Measurements from ENCODE around the gene DVL1. TPM values are rescaled to one million over a fixed set of nuclear protein-coding genes. Genes with fewer than 3 reads are reported as not detected.

Gene DVL1
- total and polyA plus RNA-seq, 2 experiments from 2014 or later: 8.6 to 113 TPM

DNA sequence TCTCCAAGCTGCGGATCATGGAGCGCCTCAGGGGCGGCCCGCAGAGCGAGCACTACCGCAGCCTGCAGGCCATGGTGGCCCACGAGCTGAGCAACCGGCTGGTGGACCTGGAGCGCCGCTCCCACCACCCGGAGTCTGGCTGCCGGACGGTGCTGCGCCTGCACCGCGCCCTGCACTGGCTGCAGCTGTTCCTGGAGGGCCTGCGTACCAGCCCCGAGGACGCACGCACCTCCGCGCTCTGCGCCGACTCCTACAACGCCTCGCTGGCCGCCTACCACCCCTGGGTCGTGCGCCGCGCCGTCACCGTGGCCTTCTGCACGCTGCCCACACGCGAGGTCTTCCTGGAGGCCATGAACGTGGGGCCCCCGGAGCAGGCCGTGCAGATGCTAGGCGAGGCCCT is 21.9 kb downstream of the DVL1 start:
- DNase-seq: no peak
- Histone ChIP-seq H3K27ac (no peak overlapping the region), H3K9ac (no peak overlapping the region), H4K20me1 (ENCODE audit: insufficient read depth) (no peaks in the 10 kb centered on the region), H3K4me2 (ENCODE audit: unreplicated experiment) (no peak overlapping the region), H3K36me3 (ENCODE audit: low read depth) (no peaks in the 10 kb centered on the region), H3K79me2 (ENCODE audit: insufficient read depth) (peaks cover 39% of the 10 kb centered on the region), H3K27me3 (replicated peaks; ENCODE audit: insufficient read depth) (no peaks in the 10 kb centered on the region), H2AFZ (no peak overlapping the region), H3K9me3 (ENCODE audit: low read depth) (no peaks in the 10 kb centered on the region), H3K4me3 (no peak overlapping the region), H3K4me1 (ENCODE audit: insufficient read depth) (peaks cover 26% of the 10 kb centered on the region), H3K9me2 (ENCODE audit: insufficient read depth) (no peaks in the 10 kb centered on the region), H3F3A (ENCODE audit: insufficient read depth) (no peaks in the 10 kb centered on the region)
- in situ Hi-C loops (cut with MboI): no loop called here
- WGBS, 2 experiments (ENCODE audit: low coverage in 1 of 2, low lambda C conversion rate in 2 of 2, missing lambda C conversion rate in 2 of 2): 87 to 88% methylated on average over 37 to 40 of the region's 40 CpGs
- TF ChIP-seq EZH2 (IDR thresholded peaks at IDR 0.05; ENCODE audit: insufficient read depth, poor library complexity, severe bottlenecking) (no peak), EZH2phosphoT487 (IDR thresholded peaks at IDR 0.05; ENCODE audit: insufficient read depth, low read depth) (no peak)

- no peak for TF ChIP-seq EZH2phosphoT487 (IDR thresholded peaks at IDR 0.05; ENCODE audit: insufficient read depth, low read depth)
- TF ChIP-seq EZH2 (IDR thresholded peaks at IDR 0.05; ENCODE audit: insufficient read depth, poor library complexity, severe bottlenecking): no peak
- peak overlapping the region; percentile 80 for H3K4me2 ChIP-seq (ENCODE audit: unreplicated experiment)
- H3K27ac ChIP-seq: no peak overlapping the region
- H4K20me1 ChIP-seq (ENCODE audit: insufficient read depth): no peaks in the 10 kb centered on the region
- H3K36me3 ChIP-seq (ENCODE audit: low read depth): no peaks in the 10 kb centered on the region
- H3K27me3 ChIP-seq (replicated peaks; ENCODE audit: insufficient read depth): no peaks in the 10 kb centered on the region
- H3K4me1 ChIP-seq (ENCODE audit: insufficient read depth): peaks cover 22% of the 10 kb centered on the region
- no peak overlapping the region for H2AFZ ChIP-seq
- 49 to 50% methylated on average over 8 of the region's 8 CpGs for whole genome bisulfite sequencing, 2 experiments (ENCODE audit: low coverage in 1 of 2, low lambda C conversion rate in 2 of 2, missing lambda C conversion rate in 2 of 2)
- in situ Hi-C loops (cut with MboI): no loop called here
- H3K9me3 ChIP-seq (ENCODE audit: low read depth): no peaks in the 10 kb centered on the region
- H3K79me2 ChIP-seq (ENCODE audit: insufficient read depth): peaks cover 50% of the 10 kb centered on the region
- H3K9me2 ChIP-seq (ENCODE audit: insufficient read depth): no peaks in the 10 kb centered on the region
- no peak overlapping the region for H3K4me3 ChIP-seq
- DNase-seq: no peak
- peak overlapping the region; percentile 97; the same call in 1 of the 2 replicates for H3K9ac ChIP-seq
- no peaks in the 10 kb centered on the region for H3F3A ChIP-seq (ENCODE audit: insufficient read depth)
Measured at GRCh38 chr1:1326075-1326605, 23.1 kb downstream of the DVL1 start.

DNA sequence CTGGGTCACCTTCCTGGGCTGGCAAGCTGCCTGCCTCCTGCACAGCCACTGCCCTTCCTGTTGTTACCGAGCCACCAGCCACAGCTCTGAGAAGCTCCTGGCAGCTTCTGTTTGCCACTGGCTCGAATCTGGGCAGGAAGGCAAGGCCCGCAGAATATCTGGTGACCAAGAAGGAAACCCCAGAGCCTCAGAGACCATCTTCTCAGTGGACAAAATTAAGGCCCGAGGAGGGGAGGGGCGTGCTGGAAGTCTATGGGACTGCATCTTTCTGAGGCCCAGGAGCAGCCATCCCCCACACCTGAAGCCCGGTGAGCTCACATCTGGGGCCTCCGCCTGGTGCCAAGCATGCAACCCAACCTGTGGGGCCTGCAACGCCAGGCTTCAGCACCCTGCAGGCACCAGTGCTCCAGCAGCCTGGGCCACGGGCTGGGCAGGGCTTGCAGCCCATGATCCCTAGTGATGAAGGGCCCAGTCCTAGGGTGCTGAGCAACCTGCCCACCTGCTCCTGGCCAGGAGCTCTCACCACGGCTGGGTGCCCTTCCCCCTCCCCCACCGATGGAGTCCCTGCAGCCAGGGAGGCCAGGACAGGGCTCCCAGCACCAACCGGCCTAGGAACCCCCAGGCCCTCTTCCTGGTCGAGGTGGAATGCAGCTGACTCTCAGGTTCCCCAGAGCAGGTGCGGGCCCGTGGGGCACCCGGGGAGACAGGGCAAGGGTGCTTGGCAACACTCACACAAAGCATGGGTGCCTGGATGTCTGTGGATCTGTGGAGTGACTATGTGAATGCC is 23.7 kb downstream of the DVL1 start:
- peak overlapping the region; percentile 89 for H3K4me3 ChIP-seq
- H2AFZ ChIP-seq: peak overlapping the region; percentile 51; the same call in 1 of the 2 replicates
- no peaks in the 10 kb centered on the region for H3K36me3 ChIP-seq (ENCODE audit: low read depth)
- no peak for DNase-seq
- peak overlapping the region; percentile 56 for H3K27ac ChIP-seq
- no peak for TF ChIP-seq EZH2phosphoT487 (IDR thresholded peaks at IDR 0.05; ENCODE audit: insufficient read depth, low read depth)
- TF ChIP-seq EZH2 (IDR thresholded peaks at IDR 0.05; ENCODE audit: insufficient read depth, poor library complexity, severe bottlenecking): no peak
- H3K9me3 ChIP-seq (ENCODE audit: low read depth): no peaks in the 10 kb centered on the region
- no peaks in the 10 kb centered on the region for H4K20me1 ChIP-seq (ENCODE audit: insufficient read depth)
- in situ Hi-C loops (cut with MboI): no loop called here
- no peaks in the 10 kb centered on the region for H3K9me2 ChIP-seq (ENCODE audit: insufficient read depth)
- 61 to 64% methylated on average over 16 of the region's 16 CpGs for WGBS, 2 experiments (ENCODE audit: low coverage in 1 of 2, low lambda C conversion rate in 2 of 2, missing lambda C conversion rate in 2 of 2)
- peak overlapping the region; percentile 97 for H3K9ac ChIP-seq
- no peaks in the 10 kb centered on the region for H3F3A ChIP-seq (ENCODE audit: insufficient read depth)
- peak overlapping the region; percentile 80 for H3K4me2 ChIP-seq (ENCODE audit: unreplicated experiment)
- peaks cover 16% of the 10 kb centered on the region for H3K4me1 ChIP-seq (ENCODE audit: insufficient read depth)
- peaks cover 57% of the 10 kb centered on the region for H3K79me2 ChIP-seq (ENCODE audit: insufficient read depth)
- no peaks in the 10 kb centered on the region for H3K27me3 ChIP-seq (replicated peaks; ENCODE audit: insufficient read depth)

DNA sequence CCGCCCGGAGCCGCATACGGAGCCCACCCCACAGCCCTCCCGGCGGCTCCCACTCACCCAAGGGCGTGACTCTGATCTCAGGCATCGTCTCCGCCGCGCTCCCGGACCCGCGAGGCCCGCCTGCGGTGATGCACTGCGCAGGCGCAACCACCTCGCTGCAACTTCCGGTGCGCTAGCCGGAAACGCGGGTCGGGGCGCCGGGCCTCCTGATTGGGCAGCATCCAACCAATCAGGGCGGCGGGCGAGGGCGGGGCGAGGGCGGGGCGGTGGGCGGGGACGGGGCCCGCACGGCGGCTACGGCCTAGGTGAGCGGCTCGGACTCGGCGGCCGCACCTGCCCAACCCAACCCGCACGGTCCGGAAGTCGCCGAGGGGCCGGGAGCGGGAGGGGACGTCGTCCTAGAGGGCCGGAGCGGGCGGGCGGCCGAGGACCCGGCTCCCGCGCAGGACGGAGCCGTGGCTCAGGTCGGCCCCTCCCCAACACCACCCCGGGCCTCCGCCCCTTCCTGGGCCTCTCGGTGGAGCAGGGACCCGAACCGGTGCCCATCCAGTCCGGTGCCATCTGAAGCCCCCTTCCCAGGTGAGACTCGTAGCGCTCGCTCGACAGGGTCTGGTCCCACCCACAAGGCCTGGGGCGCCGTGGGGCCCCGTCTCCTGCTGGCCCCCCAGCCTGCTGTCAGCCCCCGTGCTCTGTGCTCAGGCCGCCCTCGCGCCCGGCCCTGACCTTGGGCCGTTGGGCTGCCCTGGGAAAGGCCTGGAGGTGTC is 24.5 kb downstream of the DVL1 start, which contains the start of the genes CPTP and INTS11:
CPTP (plus strand) TSS at position 279 of the 764 bp plus-strand sequence. CDS start 2,109 bp downstream, outside the sequence.
INTS11 (minus strand) TSS at position 137 of the 764 bp plus-strand sequence; CDS start at position 85, 52 bp downstream.
- no peaks in the 10 kb centered on the region for H3F3A ChIP-seq (ENCODE audit: insufficient read depth)
- H3K9me2 ChIP-seq (ENCODE audit: insufficient read depth): no peaks in the 10 kb centered on the region
- in situ Hi-C loops (cut with MboI): no loop called here
- peaks cover 14% of the 10 kb centered on the region for H3K4me1 ChIP-seq (ENCODE audit: insufficient read depth)
- peak within 1 kb of the TSS; percentile 89 for H3K4me3 ChIP-seq
- H3K27me3 ChIP-seq (replicated peaks; ENCODE audit: insufficient read depth): no peaks in the 10 kb centered on the region
- peak; percentile 98 for DNase-seq
- H4K20me1 ChIP-seq (ENCODE audit: insufficient read depth): no peaks in the 10 kb centered on the region
- peak within 1 kb of the TSS; percentile 72 for H3K27ac ChIP-seq
- H3K9me3 ChIP-seq (ENCODE audit: low read depth): no peaks in the 10 kb centered on the region
- no peaks in the 10 kb centered on the region; the same call in 1 of the 2 replicates for H3K36me3 ChIP-seq (ENCODE audit: low read depth)
- peak within 1 kb of the TSS; percentile 51 for H2AFZ ChIP-seq
- H3K9ac ChIP-seq: peak within 1 kb of the TSS; percentile 97
- WGBS, 2 experiments (ENCODE audit: low coverage in 1 of 2, low lambda C conversion rate in 2 of 2, missing lambda C conversion rate in 2 of 2): 0 to 1% methylated on average over 24 to 71 of the region's 84 CpGs
- H3K4me2 ChIP-seq (ENCODE audit: unreplicated experiment): peak within 1 kb of the TSS; percentile 80
- TF ChIP-seq EZH2 (IDR thresholded peaks at IDR 0.05; ENCODE audit: insufficient read depth, poor library complexity, severe bottlenecking): no peak
- no peak for TF ChIP-seq EZH2phosphoT487 (IDR thresholded peaks at IDR 0.05; ENCODE audit: insufficient read depth, low read depth)
- H3K79me2 ChIP-seq (ENCODE audit: insufficient read depth): peaks cover 65% of the 10 kb centered on the region
